ENCODE results near the gene PLCXD1. TPM values are rescaled to one million over a fixed set of nuclear protein-coding genes. Genes with fewer than 3 reads are reported as not detected.

Gene PLCXD1
- total and polyA plus RNA-seq, 9 of the 15 experiments (the other 6 are each of a cell fraction or from before 2014, with no cell fraction given) = 6.0 to 60.2 (median 39.5) TPM

DNA sequence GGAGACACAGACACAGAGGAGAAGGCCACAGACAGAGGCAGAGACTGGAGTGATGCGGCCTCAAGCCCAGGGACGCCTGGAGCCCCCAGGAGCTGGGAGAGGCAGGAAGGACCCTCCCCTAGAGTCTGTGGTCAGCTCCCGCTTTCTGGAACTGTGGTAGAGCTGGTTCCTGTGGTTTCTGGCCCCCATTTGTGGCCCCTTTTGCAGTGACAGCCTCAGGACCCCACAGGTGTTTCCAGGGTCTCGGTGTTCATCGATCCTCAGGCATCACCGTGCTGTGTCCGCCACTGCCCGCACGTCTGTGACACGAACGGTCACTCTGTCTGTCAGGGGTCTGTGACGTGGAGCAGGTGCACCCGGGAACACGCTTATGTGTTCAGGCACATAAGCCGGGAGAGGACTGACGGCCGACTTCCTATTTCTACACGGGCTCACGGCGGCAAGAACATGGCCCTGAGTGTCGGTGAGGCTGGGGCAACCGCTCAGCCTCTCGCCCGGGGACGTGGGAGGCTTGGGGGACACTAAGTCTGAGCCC, 29.5 kb downstream of the PLCXD1 start:
- Histone ChIP-seq H3K9ac (ENCODE audit: insufficient read depth in 1 of 2, low read depth in 2 of 2, low read length in 2 of 2) (no peak overlapping the region), H3K4me2 (ENCODE audit: insufficient read depth, low read length) (no peak overlapping the region), H3K4me1 (replicated peaks in 1 of 2; ENCODE audit: control insufficient read depth in 2 of 2, insufficient read depth in 2 of 2, low read length in 2 of 2) (peaks cover 0 to 9% of the 10 kb centered on the region in 2 experiments; a peak in 2 of 5 replicates), H3K27me3 (ENCODE audit: control insufficient read depth in 2 of 2, insufficient read depth in 2 of 2, low read length in 2 of 2) (no peaks in the 10 kb centered on the region), H3K27ac (ENCODE audit: extremely low read depth, low read depth, low read length) (no peak overlapping the region), H3K9me3 (replicated peaks; ENCODE audit: control insufficient read depth, insufficient read depth, low read depth, low read length) (no peaks in the 10 kb centered on the region), H3K79me2 (ENCODE audit: control insufficient read depth, insufficient read depth, low read length) (no peaks in the 10 kb centered on the region), H3K36me3 (ENCODE audit: control insufficient read depth, insufficient read depth, low read length) (peaks cover 74% of the 10 kb centered on the region), H3K4me3 (no peak overlapping the region), H4K20me1 (replicated peaks; ENCODE audit: control insufficient read depth, insufficient read depth, low read length) (no peaks in the 10 kb centered on the region), H2AFZ (ENCODE audit: low read depth, low read length) (no peak overlapping the region), H3K9me1 (ENCODE audit: control insufficient read depth, insufficient read depth, low read length) (no peaks in the 10 kb centered on the region)
- TF ChIP-seq ZBTB17 (CRISPR knock-in tag; IDR thresholded peaks at IDR 0.05) = no peak
- TF ChIP-seq POLR2AphosphoS5 (IDR thresholded peaks at IDR 0.05; ENCODE audit: control insufficient read depth, insufficient read depth, low read depth, low read length) = no peak
- TF ChIP-seq ZFX (CRISPR knock-in tag; IDR thresholded peaks at IDR 0.05) = no peak
- TF ChIP-seq YY1 (IDR thresholded peaks at IDR 0.05; ENCODE audit: borderline replicate concordance in 1 of 3, control insufficient read depth in 1 of 3, extremely low read depth in 1 of 3, insufficient read depth in 3 of 3, insufficient read length in 1 of 3, insufficient replicate concordance in 2 of 3, low read depth in 1 of 3, low read length in 2 of 3) = no peak
- TF ChIP-seq TCFL5 (CRISPR knock-in tag; conservative IDR thresholded peaks at IDR 0.05) = no peak
- TF ChIP-seq YBX1 (IDR thresholded peaks at IDR 0.05) = no peak
- TF ChIP-seq ZNF584 (CRISPR knock-in tag; IDR thresholded peaks at IDR 0.05; ENCODE audit: low read depth) = no peak
- TF ChIP-seq ZNF592 (IDR thresholded peaks at IDR 0.05) = no peak
- no peak for TF ChIP-seq RHOXF2B (CRISPR knock-in tag; conservative IDR thresholded peaks at IDR 0.05)
- TF ChIP-seq ZNF766 (CRISPR knock-in tag; conservative IDR thresholded peaks at IDR 0.05) = no peak
- TF ChIP-seq KDM1A (IDR thresholded peaks at IDR 0.05) = no peak
- no peak for TF ChIP-seq EGR1 (conservative IDR thresholded peaks at IDR 0.05)
- no peak for TF ChIP-seq ILK (tag; IDR thresholded peaks at IDR 0.05; ENCODE audit: borderline replicate concordance, low read depth)
- ATAC-seq (no peak), FAIRE-seq (no peak), DNase-seq (ENCODE audit: extremely low read depth in 1 of 4, low spot score in 3 of 4) (no peak)
- WGBS (ENCODE audit: insufficient coverage, low coverage, missing lambda C conversion rate) = 95% methylated on average over 11 of the region's 25 CpGs
- ChIA-PET POLR2A (no interaction called here), CTCF (ENCODE audit: low intra/inter-chr PET ratio) (no interaction called here)
- intact Hi-C loops (cut with micrococcal nuclease) = no loop called here
- no TSS peak for BruUV-seq (replicated peaks)
- in situ Hi-C loops (cut with MboI) = no loop called here
